B cell (primary cell): ENCODE measurements around the gene ERCC2. TPM values are rescaled to one million over a fixed set of nuclear protein-coding genes. Genes with fewer than 3 reads are reported as not detected.

Experiments
- ATAC-seq: fragments of 200-7000 bp; cut with Tn5 transposase; one replicate; pipeline ENCODE4 v1.10.0; 2021; ENCODE audit warnings: low read depth, mild to moderate bottlenecking, moderate number of reproducible peaks, moderate library complexity
- CTCF ChIA-PET: fragments of 350-600 bp; sonication (Branson Sonifier 250); formaldehyde crosslinking; loops from one replicate; lab custom pipeline; 2021; ENCODE audit warnings: antibody characterized with exemption, inconsistent platforms; lab: Charles Lee
- POLR2A ChIA-PET: fragments of 350-600 bp; sonication (Branson Sonifier 250); formaldehyde crosslinking; loops from one replicate; lab custom pipeline; 2021; ENCODE audit warnings: antibody characterized with exemption; lab: Charles Lee
- DNase-seq: peaks from one replicate; pipeline ENCODE4 v3.0.0; 2013
- H2AFZ ChIP-seq: 2 replicates; pipeline ENCODE4 v1.6.1; 2012; ENCODE audit warnings: mild to moderate bottlenecking, low read depth, low read length; ENCODE audit not compliant: insufficient read depth, poor library complexity, severe bottlenecking
- H3K27ac ChIP-seq, 2 donors: 1 replicate in 1 of 2; 2 replicates in 1 of 2; pipeline ENCODE4 v1.5.1; 2012 to 2013; ENCODE audit warnings: low read length in 2 of 2, mild to moderate bottlenecking in 2 of 2, moderate library complexity in 1 of 2
- H3K27me3 ChIP-seq, 4 experiments: fragments of 200-600 bp in 1 of 4; sonication (generic) in 1 of 4; replicated peaks in 1 of 4; 1 replicate in 2 of 4; 2 replicates in 2 of 4; pipeline versions ENCODE4 v1.6.1 to v1.7.0; 2013 to 2016; ENCODE audit warnings: low read length in 3 of 4, mild to moderate bottlenecking in 2 of 4, mixed read lengths in 1 of 4, moderate library complexity in 1 of 4; ENCODE audit not compliant: insufficient read depth in 4 of 4, control insufficient read depth in 3 of 4; ENCODE audit errors: control extremely low read depth in 1 of 4
- H3K36me3 ChIP-seq, 2 experiments: replicated peaks in 1 of 2; 1 replicate in 1 of 2; 2 replicates in 1 of 2; pipeline versions ENCODE4 v1.6.1 to v1.7.1; 2013; ENCODE audit warnings: low read length in 1 of 2; ENCODE audit not compliant: insufficient read depth in 2 of 2, control insufficient read depth in 1 of 2; ENCODE audit errors: control extremely low read depth in 1 of 2, extremely low read depth in 1 of 2
- H3K4me1 ChIP-seq, 2 donors: fragments of 200-600 bp in 1 of 2; sonication (generic) in 1 of 2; 1 replicate in 1 of 2; 2 replicates in 1 of 2; pipeline versions ENCODE4 v1.5.1 to v1.6.1; 2013 to 2017; ENCODE audit warnings: low read length in 2 of 2; ENCODE audit not compliant: control insufficient read depth in 2 of 2, insufficient read depth in 2 of 2
- H3K4me2 ChIP-seq: replicated peaks from 2 replicates; pipeline ENCODE3; 2012; ENCODE audit warnings: mild to moderate bottlenecking, low read depth, low read length; ENCODE audit not compliant: poor library complexity, severe bottlenecking
- H3K4me3 ChIP-seq, 5 experiments: fragments of 200-600 bp in 1 of 5; sonication (generic) in 1 of 5; 1 replicate in 3 of 5; 2 replicates in 2 of 5; pipeline versions ENCODE4 v1.5.1 to v1.7.0; 2011 to 2016; ENCODE audit warnings: low read length in 4 of 5, mild to moderate bottlenecking in 4 of 5, low read depth in 2 of 5, control low read depth in 1 of 5, moderate library complexity in 1 of 5; ENCODE audit not compliant: insufficient read depth in 1 of 5; ENCODE audit errors: control extremely low read depth in 1 of 5, extremely low read depth in 1 of 5
- H3K79me2 ChIP-seq: fragments of 200-600 bp; sonication (generic); one replicate; pipeline ENCODE4 v1.6.0; 2016; ENCODE audit warnings: low read length; ENCODE audit not compliant: control insufficient read depth, insufficient read depth
- H3K9ac ChIP-seq: fragments of 200-600 bp; sonication (generic); 2 replicates; pipeline ENCODE4 v1.6.1; 2017; ENCODE audit warnings: mild to moderate bottlenecking, low read length, moderate library complexity
- H3K9me3 ChIP-seq, 3 donors: one replicate each; pipeline versions ENCODE4 v1.6.1 to v1.7.1; 2013; ENCODE audit warnings: low read length in 2 of 3; ENCODE audit not compliant: control insufficient read depth in 2 of 3, insufficient read depth in 1 of 3; ENCODE audit errors: control extremely low read depth in 1 of 3
- H4K20me1 ChIP-seq: 2 replicates; pipeline ENCODE4 v1.6.0; 2012; ENCODE audit warnings: mild to moderate bottlenecking, low read length; ENCODE audit not compliant: insufficient read depth, control insufficient read depth, poor library complexity, severe bottlenecking
- H3K27ac Mint-ChIP-seq: one replicate; pipeline ENCODE4 v1.8.0; 2021; ENCODE audit warnings: mixed read lengths
- H3K27me3 Mint-ChIP-seq: one replicate; pipeline ENCODE4 v1.8.0; 2021; ENCODE audit warnings: mixed read lengths
- H3K4me1 Mint-ChIP-seq: one replicate; pipeline ENCODE4 v1.8.0; 2021; ENCODE audit warnings: mixed read lengths
- H3K4me3 Mint-ChIP-seq: one replicate; pipeline ENCODE4 v1.8.0; 2021; ENCODE audit warnings: mixed read lengths
- H3K9me3 Mint-ChIP-seq: one replicate; pipeline ENCODE4 v1.8.0; 2022; ENCODE audit warnings: mixed read lengths; ENCODE audit not compliant: insufficient read depth
- CTCF ChIP-seq: fragments of 200-600 bp; IDR thresholded peaks from one replicate; pipeline ENCODE4 v1.8.0; 2022; ENCODE audit warnings: antibody characterized with exemption, mild to moderate bottlenecking
- EZH2 ChIP-seq: IDR thresholded peaks from 2 replicates; pipeline ENCODE4 v1.6.1; 2012; ENCODE audit warnings: borderline replicate concordance, low read depth, mild to moderate bottlenecking, moderate library complexity, low read length; ENCODE audit not compliant: insufficient read depth, poor library complexity, severe bottlenecking
- WGBS: methylation state at CpG from one replicate; pipeline ENCODE4 v1.1.5; 2013; ENCODE audit warnings: missing lambda C conversion rate; ENCODE audit not compliant: insufficient coverage; 5-methylcytosine and 5-hydroxymethylcytosine counted together
- intact Hi-C: fragments of 100-400 bp; cut with micrococcal nuclease; formaldehyde crosslinking; loops from one replicate; pipeline ENCODE4 v1.10.0; 2022
- polyA plus RNA-seq: library from polyadenylated mRNA; depleted of rRNA; stranded (reverse); fragments of >200 nt; gene quantifications from 2 replicates; pipeline ENCODE4 v1.2.3, GENCODE V29; 2012
- total RNA-seq, 2 donors: library from RNA; stranded (reverse); fragments of 120-200 nt in 1 of 2; gene quantifications; 1 replicate in 1 of 2; 2 replicates in 1 of 2; pipeline versions ENCODE4 v1.2.3 to v1.2.4, GENCODE V29; 2013 to 2022

The ERCC2 gene
- total and polyA plus RNA-seq, 2 donors (not counting 1 experiment from before 2014, with no cell fraction given) = 20.8 to 26.5 TPM

- peak within 1 kb of the TSS; percentile 100 for H3K4me2 ChIP-seq
- Mint-ChIP-seq H3K27me3 (peaks cover 20% of the 10 kb centered on the region), H3K9me3 (no peaks in the 10 kb centered on the region), H3K4me3 (peak within 1 kb of the TSS; percentile 93), H3K4me1 (peaks cover 48% of the 10 kb centered on the region), H3K27ac (peak within 1 kb of the TSS; percentile 92)
- ATAC-seq = peak; percentile 3
- WGBS = 5% methylated on average over 46 of the region's 46 CpGs
- peaks cover 28% of the 10 kb centered on the region for H4K20me1 ChIP-seq
- CTCF ChIA-PET = interaction anchor here (0.6 to 4.9 kb wide), 9 partner anchors 10 to 237 kb away, joined by 3 to 66 read pairs (median 5); no protein-coding TSS in a partner anchor
- H3K4me1 ChIP-seq = peaks cover 34 to 43% of the 10 kb centered on the region in 2 donors
- peak within 1 kb of the TSS; percentile 96 for H2AFZ ChIP-seq
- intact Hi-C loops = loop anchor here (1.0 to 10.0 kb wide), 6 partner anchors 38 to 590 kb away; partner anchors contain the start of genes CCDC61, OPA3 and RELB
- peak within 1 kb of the TSS; percentile 81 to 92 for H3K27ac ChIP-seq
- no peak for DNase-seq
- peak within 1 kb of the TSS; percentile 86 for H3K9ac ChIP-seq
- H3K79me2 ChIP-seq = peaks cover 31% of the 10 kb centered on the region
- POLR2A ChIA-PET = interaction anchor here (0.7 to 1.1 kb wide), 2 partner anchors 35 to 179 kb away, joined by 3 read pairs; no protein-coding TSS in a partner anchor
- H3K27me3 ChIP-seq = peaks cover 0 to 34% (median 17%) of the 10 kb centered on the region in 4 experiments
- TF ChIP-seq CTCF (no peak), EZH2 (no peak)
- H3K4me3 ChIP-seq = peak within 1 kb of the TSS; percentile 72 to 97 (median 80)
- H3K36me3 ChIP-seq = no peaks in the 10 kb centered on the region
- peaks cover 0 to 12% (median 0%) of the 10 kb centered on the region in 3 donors for H3K9me3 ChIP-seq
Measured at GRCh38 chr19:45404557-45405434, 34.4 kb upstream of the ERCC2 start, which contains the start of gene PPP1R13L. Gene PPP1R13L (minus strand): TSS chr19:45405069. CDS start chr19:45398318, 6,751 bp downstream.
